MV-4-11 (cell line): ENCODE results near the gene ARHGEF17.
"Not testable (repeated sequence)": the region's sequence is repeated elsewhere in the genome, so short reads cannot be mapped to it uniquely, and the experiment has no call there.

ENCODE experiments used
- DNase-seq: peaks from one replicate; lab custom pipeline; 2025; lab: John Stamatoyannopoulos, UW

Gene ARHGEF17

DNA sequence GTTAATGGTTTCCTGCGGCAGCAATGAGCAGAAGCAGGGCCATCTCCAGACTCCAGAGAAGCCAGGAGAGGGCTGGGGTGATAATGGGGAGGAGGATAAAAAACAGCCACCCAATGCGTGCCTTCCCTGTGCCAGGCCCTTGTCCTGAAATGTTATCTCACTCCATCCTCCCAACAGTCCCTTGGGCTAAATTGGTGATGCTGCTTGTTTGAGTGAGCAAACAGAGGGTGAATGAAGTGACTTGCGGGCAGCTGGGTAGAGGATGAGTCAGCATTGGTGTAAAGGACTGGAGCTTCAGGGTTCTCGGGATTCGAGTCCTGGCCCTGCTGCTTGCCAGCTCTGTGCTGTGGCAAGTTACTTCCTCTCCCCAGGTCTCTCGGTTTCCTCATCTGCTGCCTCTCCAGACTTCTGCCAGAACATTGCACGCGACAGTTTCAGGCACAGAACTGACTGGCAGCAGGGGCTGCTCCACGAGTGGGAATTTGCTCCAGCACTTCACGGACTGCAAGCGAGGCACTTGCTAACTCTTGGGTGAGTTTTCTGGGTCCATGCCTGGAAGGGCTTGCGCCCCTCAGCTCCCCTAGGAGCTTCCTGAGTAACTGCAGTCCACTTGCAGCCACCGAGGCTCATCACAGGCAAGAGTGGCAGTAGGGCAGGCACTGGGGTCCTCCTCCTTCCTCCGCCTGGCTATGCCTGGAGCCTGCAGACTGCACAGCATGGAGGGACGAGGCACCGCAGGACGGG, 36.0 kb upstream of the ARHGEF17 start, which contains the start of gene P2RY6:
TSS of gene P2RY6 (plus strand) at position 403 of the 744 bp plus-strand sequence. CDS start 24,181 bp downstream, outside the sequence.
- DNase-seq = peak; percentile 97

DNA sequence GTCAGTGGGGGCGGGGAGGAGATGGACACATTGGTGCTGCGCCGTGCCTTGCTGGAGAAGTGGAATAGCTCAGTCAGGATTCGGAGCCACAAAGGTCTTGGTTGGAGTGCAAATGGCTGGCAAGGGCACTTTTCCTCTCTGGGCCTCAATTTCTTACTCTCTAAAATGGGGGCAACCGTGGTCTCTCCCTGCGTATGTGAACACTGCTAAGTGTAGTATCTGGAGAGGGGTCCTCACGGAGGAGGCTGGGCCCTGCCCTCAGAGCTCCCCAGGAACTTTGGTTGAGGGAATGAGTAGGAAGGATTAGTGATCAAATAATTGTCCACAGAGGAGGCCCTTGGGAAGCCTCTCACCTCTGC, 35.4 kb upstream of the ARHGEF17 start:
- DNase-seq = no peak

DNA sequence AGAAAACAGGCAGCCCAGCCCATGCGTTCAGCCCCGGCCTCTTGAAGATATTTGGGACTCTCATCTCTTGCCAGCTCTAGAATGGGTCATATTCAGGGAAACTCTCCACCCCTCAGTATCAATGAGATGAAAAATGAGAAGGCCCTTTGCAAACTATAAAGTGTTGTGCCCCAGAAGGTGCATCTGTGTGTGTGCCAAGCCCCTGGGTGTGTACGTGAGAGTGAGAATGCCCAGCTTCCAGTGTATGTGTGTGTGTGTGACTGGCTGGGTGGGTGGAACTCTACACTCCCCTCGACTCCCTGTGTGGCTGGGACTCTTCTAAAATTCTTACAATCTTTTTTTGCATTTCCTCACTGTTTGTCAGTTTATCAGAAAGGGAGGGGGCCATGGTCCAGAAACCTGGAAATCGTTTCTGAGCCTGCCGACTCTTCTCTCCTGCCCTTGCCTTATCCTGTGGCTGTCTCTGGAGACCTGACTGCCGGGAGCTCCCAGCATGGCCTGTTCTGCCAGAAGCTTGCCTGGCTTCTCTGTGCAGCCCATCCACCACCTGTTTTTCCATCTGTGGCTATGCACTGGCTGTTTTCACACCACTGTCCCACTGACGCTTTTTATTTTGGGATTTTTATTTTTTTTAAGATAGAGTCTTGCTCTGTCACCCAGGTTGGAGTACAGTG, 34.7 kb upstream of the ARHGEF17 start:
- DNase-seq = no peak

DNA sequence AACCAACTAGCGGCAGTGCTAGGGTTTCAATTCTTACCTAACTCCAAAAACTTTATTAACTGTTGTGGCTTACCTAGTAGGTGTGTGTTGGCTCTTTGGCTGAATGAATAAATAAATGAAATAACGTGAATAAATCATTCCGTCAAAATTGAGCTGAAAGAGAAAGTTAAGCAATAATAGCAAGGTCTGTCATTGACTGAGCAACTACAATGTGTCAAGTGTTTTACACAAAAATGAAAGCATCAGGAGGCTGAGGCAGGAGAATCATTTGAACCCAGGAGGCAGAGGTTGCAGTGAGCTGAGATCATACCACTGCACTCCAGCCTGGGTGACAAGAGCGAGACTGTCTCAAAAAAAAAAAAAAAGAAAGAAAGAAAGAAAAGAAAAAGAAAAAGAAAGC, 33.9 kb upstream of the ARHGEF17 start:
- DNase-seq = not testable (repeated sequence)

DNA sequence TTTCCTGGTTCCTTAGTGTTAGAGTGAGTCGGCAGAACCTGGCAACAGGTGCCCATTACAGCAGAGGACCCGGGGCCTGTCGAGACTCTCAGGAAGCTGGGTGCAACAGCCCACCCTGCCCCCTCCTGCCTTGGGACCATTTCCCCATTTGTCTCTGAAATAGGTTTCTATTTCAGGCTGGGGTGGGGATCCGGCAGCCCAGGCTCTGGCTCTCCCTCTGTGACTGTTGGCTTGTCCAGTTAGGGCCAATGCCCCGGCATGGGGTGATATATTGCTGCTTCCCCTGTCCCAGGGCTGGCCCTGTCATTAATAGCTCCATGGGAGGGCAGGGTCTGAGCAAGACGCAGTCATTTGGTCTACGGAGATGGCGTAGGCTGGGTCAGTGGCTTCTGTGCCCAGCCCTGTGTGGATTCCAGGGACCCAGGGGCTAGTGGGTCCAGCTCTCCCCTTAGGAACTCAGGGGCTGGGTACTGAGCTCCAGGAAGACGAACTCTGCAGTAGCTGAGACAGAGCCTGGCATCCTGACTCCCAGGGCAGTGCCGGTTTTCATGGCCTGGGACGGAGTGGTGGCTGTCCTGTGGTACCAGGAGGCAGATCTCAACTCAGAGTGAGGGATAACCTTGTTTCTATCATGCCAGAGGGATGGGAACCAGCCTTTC, 33.2 kb upstream of the ARHGEF17 start:
- DNase-seq = peak; percentile 63

DNA sequence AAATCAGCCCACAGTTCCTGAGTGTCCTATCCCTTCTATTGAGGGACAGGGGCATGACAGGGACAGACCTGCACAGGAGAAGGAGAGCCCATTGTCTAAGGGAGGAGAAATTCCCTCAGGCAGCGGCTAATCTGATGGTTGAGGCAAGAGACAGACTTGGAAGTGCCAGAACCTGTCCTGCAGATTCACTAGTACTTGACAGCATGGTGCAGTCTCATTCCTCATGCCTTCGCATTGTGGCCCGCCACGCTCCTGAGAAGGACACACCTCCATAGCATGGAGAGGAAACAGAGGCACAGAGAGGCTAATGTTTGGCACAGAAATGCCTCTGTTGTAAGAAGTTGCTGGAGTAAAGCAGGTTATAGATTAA, 32.7 kb upstream of the ARHGEF17 start:
- no peak for DNase-seq

DNA sequence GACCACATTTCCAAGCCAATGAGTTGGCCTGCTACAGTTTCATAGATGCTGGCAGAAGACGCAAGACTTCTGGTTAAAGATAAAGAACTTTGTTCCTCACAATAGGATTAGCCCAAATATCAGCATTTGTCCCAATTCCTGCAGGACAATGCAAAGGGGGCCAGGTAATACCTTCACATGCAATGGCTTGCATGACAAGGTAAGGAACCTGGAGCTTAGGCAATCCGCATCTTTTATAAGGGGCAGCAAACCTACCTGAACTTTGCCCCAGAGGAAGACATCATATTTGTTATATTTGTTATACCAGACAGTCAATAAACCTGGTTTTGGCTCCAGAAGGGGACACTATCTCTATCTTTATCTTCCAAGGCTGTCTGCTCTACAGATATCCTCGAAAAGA, 30.6 kb upstream of the ARHGEF17 start:
- no peak for DNase-seq

DNA sequence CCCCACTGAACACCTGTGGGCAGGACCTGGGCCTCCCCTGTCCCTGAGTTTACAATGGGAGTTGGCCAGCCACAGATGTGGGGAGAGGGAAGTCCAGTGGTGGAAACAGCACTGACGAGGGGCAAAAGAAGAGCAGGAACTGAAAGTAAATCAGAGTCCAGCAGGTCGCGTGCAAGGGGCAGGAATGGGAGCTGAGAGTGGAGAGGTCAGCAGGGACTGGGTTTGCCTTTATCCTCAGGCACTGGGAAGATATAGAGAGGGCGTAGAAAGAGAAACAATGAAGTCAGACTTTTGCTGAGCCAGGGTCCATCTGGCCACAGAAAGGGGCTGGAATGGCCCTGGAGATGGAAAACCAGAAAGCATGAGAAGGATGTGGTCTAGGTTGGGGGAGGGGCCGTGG, 27.4 kb upstream of the ARHGEF17 start:
- peak; percentile 45 for DNase-seq

DNA sequence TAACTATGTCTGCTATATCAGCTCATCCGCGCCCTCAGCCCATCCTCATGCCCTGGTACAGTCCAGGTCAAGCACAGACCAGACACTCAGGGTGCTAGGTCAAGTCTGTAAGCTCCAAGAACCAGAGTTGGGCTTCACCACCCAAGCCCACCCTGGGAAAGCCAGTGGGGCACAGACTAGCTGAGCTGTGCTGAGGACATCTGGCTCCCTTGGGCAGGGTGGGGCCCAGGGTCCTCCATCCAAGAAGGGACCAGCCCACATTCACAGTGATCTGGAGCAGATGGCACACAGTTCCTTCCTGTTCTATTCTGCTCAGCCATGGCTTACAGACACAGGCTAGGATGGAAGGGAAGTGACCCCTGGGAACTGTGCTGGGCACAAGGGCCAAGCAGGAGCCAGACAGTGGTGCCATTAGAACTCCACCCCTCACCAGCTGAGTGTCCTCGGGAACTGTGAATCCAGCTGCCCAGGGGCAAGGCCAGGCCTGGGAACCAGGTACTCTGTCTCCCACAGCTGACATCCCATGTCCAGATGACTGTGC, 26.8 kb upstream of the ARHGEF17 start:
- peak; percentile 10 for DNase-seq

DNA sequence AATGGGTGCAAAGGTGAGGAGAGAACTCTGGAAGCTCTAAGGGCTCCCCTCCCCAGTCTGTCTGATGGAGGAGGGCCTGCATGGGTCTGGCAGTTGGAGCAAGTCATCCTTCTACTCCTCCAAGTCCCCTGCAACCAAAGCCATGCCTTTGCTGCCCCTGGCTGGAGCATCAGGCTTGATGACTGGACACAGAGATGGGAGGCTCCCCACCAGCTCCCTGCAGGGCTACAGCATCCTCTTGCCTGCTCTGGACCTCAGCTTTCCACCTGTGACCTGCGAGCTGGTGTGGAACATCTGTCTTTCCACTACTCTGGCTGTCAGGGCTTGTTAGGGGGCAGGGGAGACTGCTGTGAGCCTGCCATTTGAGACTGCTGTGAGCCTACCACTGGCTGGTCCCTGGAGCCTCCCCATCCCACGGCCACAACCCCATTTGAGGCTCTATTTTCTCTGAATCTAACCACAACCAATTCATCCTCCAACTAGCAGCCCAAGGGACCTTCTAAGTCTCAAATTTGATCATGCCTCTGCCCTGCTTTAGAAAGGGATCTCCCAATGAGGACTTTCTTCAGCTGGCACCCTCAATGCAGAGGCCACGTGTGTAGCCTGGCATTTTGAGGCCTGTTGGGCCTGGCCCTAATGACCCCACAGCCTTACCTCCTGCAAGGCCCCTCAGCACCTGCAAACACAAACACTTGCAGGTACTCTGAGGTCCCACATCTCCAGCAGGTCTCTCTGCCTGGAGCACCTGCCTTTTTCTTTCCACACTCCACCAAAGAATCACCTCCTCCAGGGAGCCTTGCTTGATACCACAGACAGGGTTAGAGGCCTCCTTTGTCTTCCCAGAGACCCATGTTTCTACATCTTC, 26.0 kb upstream of the ARHGEF17 start:
- DNase-seq = no peak

DNA sequence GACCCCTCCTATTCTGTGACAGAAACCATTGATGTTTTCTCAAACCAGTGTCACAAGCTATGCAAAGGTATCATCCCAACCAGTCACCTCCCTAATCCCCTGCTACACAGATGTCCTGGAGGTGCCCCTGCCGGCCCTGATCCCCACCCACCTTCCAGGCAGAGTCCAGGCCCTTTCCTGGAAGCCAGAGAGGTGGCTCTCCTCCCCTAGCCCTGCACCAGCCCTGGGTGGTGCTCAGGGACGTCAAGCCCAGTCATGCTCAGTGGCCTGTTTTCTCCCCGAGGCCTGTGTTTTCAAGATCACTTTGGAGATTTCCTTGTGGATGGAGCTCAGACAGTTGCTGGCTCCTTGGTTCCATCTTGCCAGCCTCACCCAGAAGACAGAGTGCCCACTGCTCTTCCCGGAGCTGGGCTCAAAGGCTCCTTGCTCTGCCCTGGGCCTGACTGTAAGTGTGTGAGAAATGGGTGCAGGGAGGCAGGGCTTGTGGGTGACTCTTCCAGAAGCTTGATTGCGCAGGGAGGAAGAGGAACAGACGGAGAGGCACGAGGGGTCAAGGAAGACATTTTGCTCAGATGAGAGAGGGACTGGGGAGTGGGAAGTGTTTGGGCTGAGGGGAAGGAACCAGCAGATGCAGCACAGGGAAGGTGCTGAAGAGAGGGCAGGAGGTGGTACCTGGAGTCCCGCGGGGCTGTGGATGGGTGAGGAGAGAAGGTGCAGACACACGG, 24.6 kb upstream of the ARHGEF17 start:
- DNase-seq = no peak

DNA sequence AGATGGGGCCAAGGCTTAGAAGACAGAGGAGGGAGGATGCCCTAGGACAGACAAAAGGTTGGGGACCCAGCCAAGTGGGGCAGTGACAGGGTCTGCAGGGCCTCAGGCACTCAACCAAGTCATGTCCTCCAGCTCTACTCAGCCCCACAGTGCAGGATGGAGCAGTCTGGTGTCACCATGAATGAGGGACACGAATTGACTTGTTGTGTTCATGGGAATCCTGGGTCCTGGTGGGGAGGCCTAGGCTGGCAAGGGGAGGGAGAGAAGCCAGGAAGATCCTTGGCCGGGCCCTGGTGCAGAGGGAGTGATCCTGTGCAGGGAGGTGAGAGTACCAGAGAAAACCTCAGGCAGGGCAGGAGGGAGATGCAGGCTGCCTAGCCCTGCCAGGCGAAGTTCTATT, 24.0 kb upstream of the ARHGEF17 start:
- DNase-seq = no peak

DNA sequence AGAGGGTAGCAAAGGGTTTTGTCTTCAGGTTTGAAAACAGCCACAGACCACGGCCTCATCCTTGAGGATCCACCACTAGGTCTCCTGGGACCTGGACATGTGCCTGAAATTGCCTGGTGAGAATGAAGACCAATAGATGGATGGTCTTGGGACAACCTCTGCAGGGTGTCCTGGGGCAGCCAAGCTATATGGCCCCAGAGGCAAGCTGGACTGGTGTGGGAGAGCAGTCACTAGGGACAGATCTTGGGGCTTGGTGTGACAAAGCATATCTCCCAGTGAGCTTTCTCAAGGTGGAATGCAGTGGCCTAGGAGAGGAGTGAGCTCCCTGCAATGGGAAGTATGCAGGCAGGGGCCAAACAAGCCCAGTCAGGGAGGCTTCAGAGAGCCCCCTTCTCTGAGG, 22.4 kb upstream of the ARHGEF17 start:
- DNase-seq = no peak

DNA sequence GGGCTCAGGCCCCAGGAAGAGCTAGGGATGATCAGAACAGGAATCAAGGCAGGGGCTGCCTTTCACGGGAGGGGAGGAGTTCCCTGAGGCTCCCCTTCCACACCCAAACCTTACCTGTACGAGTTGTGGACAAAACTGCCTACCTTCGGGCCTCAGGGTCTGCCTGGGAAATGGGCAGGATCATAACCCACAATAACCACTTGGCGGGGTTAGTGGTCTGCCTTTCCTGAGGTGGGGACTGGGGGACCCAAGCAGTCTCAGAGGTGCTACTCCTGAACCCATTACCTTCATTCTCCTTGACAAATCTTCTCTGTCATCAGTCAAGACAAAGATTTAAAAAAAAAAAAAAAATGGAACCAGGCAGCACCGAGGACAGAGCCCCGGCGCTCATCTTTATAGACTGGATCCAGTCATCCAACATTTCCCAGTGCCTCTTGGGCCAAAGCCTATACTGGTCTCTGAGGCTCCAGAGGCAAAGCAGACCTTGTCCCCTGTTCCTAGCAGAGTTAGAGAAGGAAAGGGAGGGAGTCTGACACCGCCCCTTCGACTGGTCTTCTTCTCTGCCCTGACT, 21.8 kb upstream of the ARHGEF17 start:
- DNase-seq = no peak

DNA sequence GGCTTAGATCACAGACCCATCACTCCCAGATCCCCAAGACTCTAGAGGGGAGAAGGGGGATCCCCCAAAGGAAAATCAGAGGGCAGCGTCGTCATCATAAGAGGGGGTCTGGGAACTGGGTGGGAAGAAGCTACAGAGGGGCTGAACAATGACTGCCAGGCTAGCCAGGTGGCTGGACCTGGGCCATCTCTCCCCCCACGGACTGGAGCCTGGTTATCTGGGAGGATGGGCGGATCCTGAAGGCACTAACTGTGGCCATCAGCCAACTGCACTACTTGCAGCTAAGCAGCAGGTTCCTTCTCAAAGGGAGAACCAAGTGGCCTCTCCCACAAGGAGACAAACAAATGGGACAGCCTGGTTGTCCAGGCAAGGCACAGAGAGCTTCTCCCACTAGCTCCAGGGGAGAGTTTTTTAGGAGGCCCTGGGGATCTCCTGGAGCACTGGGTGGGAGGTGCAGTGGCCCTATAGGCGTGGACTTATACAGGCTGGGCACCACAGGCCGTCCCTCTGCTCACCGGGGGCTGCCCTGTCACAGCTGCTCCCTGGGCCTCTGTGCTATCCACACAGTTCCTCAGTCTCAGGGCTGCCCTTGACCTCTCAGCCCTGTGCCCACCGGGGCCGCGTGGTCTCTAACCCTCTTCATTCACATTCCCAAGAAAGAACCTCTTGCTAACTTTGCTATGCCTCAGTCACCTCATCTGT, 20.5 kb upstream of the ARHGEF17 start:
- no peak for DNase-seq

DNA sequence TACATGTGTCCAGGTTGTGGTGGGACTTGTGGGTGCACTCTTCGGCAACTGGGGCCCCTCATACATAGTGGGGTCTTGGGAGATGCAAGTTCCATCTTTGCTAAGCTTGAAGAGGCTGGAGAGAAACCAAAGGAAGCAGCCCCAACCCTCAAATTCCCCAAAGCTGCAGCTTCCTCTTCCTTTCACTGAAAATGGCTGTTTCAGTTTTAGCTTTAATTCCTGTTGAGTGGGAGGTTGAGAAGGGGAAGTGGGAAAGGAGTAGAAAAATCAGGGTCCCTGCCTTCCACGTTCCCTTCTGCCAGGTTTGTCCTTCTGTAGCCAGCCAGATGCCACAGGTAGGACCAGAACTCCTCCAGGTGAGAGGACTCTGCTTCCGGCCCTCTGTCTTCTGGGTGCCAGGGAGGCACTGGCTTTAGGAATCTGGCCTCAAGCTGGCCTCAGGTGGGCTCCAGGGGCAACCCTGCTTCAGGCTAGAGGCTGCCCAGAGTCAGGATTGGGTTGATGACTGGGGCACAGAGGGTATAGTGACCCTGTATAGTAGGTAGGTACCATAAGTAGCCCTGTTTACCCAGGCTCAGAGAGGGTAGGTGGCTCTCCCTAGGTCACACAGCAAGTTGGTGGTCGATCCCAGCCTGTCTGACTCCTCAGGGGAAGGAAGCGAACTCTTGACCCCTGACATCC, 19.7 kb upstream of the ARHGEF17 start:
- peak; percentile 83 for DNase-seq

DNA sequence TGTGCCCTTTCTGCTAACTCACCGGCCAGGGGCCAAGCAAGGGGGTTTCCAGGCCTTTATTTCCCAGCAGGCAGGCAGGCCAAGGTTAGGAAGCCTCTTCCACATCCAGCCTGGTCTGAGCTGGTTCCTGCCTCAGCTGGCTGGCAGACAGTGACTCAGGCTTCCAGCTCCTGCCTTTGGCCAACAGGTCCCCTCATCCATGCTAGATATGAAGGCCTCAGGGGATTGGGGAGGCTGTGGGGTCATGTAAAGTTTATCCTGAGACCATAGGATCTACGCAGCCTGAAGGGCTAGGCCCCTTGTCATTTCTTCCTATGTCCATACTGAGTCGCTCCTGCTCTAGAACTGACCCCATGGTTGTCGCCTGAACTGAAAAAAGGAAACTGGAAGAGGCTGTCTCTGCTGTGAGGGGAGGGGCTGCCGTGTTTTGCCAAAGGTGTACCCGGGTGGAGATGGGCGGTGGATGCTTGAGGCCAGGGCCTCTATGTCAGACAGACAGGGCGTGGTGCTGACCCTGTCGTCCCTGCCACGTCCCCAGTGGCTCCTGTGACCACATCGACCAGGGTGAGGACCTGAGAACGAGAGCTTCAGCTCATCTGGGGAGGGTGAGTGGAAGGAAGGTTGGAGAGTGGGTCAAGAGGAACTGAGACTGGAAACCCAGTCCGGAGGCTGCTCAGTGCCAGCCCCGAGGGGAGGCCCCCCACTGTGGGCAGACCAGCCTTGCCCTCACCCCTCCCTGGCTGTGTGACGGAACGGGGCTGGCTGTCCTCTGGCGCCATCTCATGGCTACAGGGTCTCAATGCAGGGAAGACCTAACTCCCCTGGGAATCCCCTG, 19.0 kb upstream of the ARHGEF17 start:
- DNase-seq = peak; percentile 84

DNA sequence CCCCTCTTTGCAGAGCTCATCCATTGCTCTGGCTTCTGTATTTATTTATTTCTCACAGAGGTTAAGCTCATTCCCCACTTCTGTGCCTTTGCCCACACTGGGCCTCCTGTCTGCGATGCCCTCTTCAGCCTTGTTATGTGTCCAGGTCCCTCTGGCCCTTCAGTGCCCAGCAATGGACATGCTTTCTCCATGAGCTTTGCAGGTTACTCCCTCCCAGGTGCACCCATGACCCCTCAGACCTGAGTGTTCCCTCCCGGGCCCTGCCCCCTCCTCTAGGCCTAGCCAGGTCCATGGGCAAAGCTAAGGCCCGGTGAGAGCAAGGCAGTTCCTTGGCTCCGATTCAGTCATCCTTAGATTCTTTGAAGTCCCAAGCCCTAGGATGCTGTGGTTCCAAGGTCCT, 17.5 kb upstream of the ARHGEF17 start:
- no peak for DNase-seq

DNA sequence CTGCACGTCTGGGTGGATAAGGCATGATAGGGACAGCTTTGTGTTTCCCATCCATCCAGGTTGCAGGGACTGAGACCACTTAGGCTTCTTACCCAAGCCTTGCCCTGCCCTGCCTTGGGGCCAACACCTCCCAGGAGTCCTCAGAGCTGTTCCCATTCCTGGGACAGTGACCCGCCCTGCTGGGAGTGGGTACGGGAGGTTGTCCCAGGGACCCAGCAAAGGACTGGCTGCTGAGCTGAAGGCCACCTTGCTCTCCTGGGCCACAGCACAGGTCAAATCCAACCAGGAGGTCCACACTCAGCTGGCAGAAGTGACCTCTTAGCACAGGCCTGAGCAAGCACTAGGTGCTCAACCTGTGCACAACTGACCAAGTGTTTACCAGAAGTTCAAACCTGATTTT, 16.9 kb upstream of the ARHGEF17 start:
- DNase-seq = no peak
